ENCODE data around the gene DPH6. TPM values are rescaled to one million over a fixed set of nuclear protein-coding genes. Genes with fewer than 3 reads are reported as not detected.

The DPH6 gene
- polyA plus RNA-seq, 1 donor, result 16.6 TPM

DNA sequence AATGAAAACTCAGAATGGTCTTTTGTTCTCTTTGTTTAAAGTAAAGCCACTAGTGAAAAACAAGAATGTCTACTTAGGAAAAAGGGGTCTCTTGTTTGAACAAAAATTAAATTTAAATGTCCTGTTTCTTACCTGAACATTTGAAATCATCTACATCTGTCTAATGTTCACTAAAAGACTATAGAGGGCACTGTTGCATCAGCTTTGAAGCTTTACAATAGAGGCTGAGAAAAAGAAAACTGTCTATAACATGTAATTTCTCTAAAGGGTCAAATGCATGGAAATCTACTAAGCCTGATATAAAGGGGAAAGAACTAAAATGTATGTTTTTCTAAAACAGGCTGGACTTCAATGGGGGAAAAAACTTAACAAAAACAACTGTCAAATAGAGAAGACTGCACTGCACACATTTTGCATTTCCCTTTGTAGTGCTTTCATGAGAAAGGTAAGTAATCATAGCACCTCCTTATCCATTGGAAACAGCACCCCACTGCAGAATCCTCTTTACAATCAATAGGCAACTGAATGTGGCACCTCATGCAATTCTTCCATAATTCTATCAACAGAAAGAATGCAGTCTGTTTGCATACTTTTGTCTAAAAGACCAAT is 26.3 kb downstream of the DPH6 start:
- Histone ChIP-seq H3K9me3 (ENCODE audit: control insufficient read depth, low read depth, low read length) (no peaks in the 10 kb centered on the region), H3K27ac (ENCODE audit: low read length) (no peak overlapping the region), H3K4me1 (ENCODE audit: control insufficient read depth, insufficient read depth, low read length) (no peaks in the 10 kb centered on the region), H3K4me3 (ENCODE audit: low read length) (no peak overlapping the region), H3K27me3 (ENCODE audit: control insufficient read depth, insufficient read depth, low read length) (no peaks in the 10 kb centered on the region), H3K36me3 (ENCODE audit: control insufficient read depth, insufficient read depth, low read length) (no peaks in the 10 kb centered on the region)
- peak; percentile 12 to 44 for DNase-seq

GRCh38 chr15:35519052-35519451 is 26.9 kb downstream of the DPH6 start:
- H3K36me3 ChIP-seq (ENCODE audit: control insufficient read depth, insufficient read depth, low read length), result no peaks in the 10 kb centered on the region
- no peak overlapping the region for H3K27ac ChIP-seq (ENCODE audit: low read length)
- no peaks in the 10 kb centered on the region for H3K27me3 ChIP-seq (ENCODE audit: control insufficient read depth, insufficient read depth, low read length)
- 50% methylated on average over 1 of the region's 1 CpG for whole genome bisulfite sequencing (ENCODE audit: insufficient coverage, low lambda C conversion rate)
- no peaks in the 10 kb centered on the region for H3K4me1 ChIP-seq (ENCODE audit: control insufficient read depth, insufficient read depth, low read length)
- no peaks in the 10 kb centered on the region for H3K9me3 ChIP-seq (ENCODE audit: control insufficient read depth, low read depth, low read length)
- DNase-seq, result no peak
- H3K4me3 ChIP-seq (ENCODE audit: low read length), result no peak overlapping the region

GRCh38 chr15:35514759-35515158 is 31.2 kb downstream of the DPH6 start:
- no peak for DNase-seq
- H3K4me3 ChIP-seq (ENCODE audit: low read length), result no peak overlapping the region
- no peaks in the 10 kb centered on the region for H3K4me1 ChIP-seq (ENCODE audit: control insufficient read depth, insufficient read depth, low read length)
- H3K36me3 ChIP-seq (ENCODE audit: control insufficient read depth, insufficient read depth, low read length), result no peaks in the 10 kb centered on the region
- H3K27ac ChIP-seq (ENCODE audit: low read length), result no peak overlapping the region
- H3K27me3 ChIP-seq (ENCODE audit: control insufficient read depth, insufficient read depth, low read length), result no peaks in the 10 kb centered on the region
- no peaks in the 10 kb centered on the region for H3K9me3 ChIP-seq (ENCODE audit: control insufficient read depth, low read depth, low read length)

- Histone ChIP-seq H3K9me3 (ENCODE audit: control insufficient read depth, low read depth, low read length) (no peaks in the 10 kb centered on the region), H3K4me1 (ENCODE audit: control insufficient read depth, insufficient read depth, low read length) (no peaks in the 10 kb centered on the region), H3K27ac (ENCODE audit: low read length) (no peak overlapping the region), H3K27me3 (ENCODE audit: control insufficient read depth, insufficient read depth, low read length) (no peaks in the 10 kb centered on the region), H3K4me3 (ENCODE audit: low read length) (no peak overlapping the region), H3K36me3 (ENCODE audit: control insufficient read depth, insufficient read depth, low read length) (no peaks in the 10 kb centered on the region)
- no peak for DNase-seq
- 94% methylated on average over 2 of the region's 7 CpGs for WGBS (ENCODE audit: insufficient coverage, low lambda C conversion rate)
Observed at GRCh38 chr15:35507932-35508638, 37.9 kb downstream of the DPH6 start.

- Histone ChIP-seq H3K27ac (ENCODE audit: low read length) (no peak overlapping the region), H3K4me3 (ENCODE audit: low read length) (no peak overlapping the region), H3K36me3 (ENCODE audit: control insufficient read depth, insufficient read depth, low read length) (no peaks in the 10 kb centered on the region), H3K9me3 (ENCODE audit: control insufficient read depth, low read depth, low read length) (no peaks in the 10 kb centered on the region), H3K4me1 (ENCODE audit: control insufficient read depth, insufficient read depth, low read length) (no peaks in the 10 kb centered on the region), H3K27me3 (ENCODE audit: control insufficient read depth, insufficient read depth, low read length) (no peaks in the 10 kb centered on the region)
- no peak for DNase-seq
- WGBS (ENCODE audit: insufficient coverage, low lambda C conversion rate), result 46% methylated on average over 1 of the region's 5 CpGs
Observed at GRCh38 chr15:35506272-35506870, 39.6 kb downstream of the DPH6 start.

- Histone ChIP-seq H3K4me3 (ENCODE audit: low read length) (no peak overlapping the region), H3K4me1 (ENCODE audit: control insufficient read depth, insufficient read depth, low read length) (no peaks in the 10 kb centered on the region), H3K27me3 (ENCODE audit: control insufficient read depth, insufficient read depth, low read length) (no peaks in the 10 kb centered on the region), H3K36me3 (ENCODE audit: control insufficient read depth, insufficient read depth, low read length) (no peaks in the 10 kb centered on the region), H3K9me3 (ENCODE audit: control insufficient read depth, low read depth, low read length) (no peaks in the 10 kb centered on the region), H3K27ac (ENCODE audit: low read length) (no peak overlapping the region)
- no peak for DNase-seq
Observed at GRCh38 chr15:35505809-35506208, 40.2 kb downstream of the DPH6 start.

DNA sequence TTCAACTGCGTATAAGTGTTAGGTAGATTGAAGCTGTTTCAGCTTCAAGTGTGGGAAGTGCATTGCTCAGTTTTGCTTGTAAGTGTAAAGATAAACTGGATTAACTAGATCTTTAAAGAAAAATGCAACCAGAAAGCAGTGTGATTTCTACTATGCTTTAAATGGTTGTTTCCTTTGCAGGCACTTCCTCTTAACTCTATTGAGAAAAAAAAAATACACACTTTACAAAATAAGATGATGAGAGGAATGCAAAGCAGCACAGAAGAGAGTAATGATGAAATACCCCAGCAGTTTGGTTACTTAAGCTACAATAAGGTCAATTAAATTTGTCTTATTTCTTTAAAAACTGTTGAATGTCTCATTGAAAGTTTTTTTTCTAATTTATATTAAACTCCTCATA is 40.8 kb downstream of the DPH6 start:
- Histone ChIP-seq H3K4me1 (ENCODE audit: control insufficient read depth, insufficient read depth, low read length) (no peaks in the 10 kb centered on the region), H3K4me3 (ENCODE audit: low read length) (no peak overlapping the region), H3K36me3 (ENCODE audit: control insufficient read depth, insufficient read depth, low read length) (no peaks in the 10 kb centered on the region), H3K27ac (ENCODE audit: low read length) (no peak overlapping the region), H3K27me3 (ENCODE audit: control insufficient read depth, insufficient read depth, low read length) (no peaks in the 10 kb centered on the region), H3K9me3 (ENCODE audit: control insufficient read depth, low read depth, low read length) (no peaks in the 10 kb centered on the region)
- DNase-seq, result no peak
- 100% methylated on average over 1 of the region's 1 CpG for WGBS (ENCODE audit: insufficient coverage, low lambda C conversion rate)

DNA sequence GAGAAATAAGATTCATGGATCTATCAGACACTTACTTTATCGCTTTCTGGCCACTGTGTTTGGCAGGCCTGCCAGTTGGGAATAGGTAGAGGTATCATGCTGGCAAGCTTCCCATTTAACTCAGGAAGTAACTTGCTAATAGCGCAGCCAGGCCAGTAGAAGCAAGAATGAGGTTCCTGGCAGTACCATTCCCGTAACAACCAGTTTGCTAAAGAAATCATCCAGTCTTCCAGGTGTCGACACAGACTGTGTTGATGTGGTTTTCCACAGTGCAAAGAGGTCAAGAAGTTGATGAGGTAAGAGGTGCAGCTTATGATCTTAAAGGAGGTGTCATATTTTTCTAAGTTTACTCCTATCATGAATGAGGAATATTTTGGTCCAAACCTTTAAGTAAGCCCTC is 46.2 kb downstream of the DPH6 start:
- no peaks in the 10 kb centered on the region for H3K9me3 ChIP-seq (ENCODE audit: control insufficient read depth, low read depth, low read length)
- H3K27ac ChIP-seq (ENCODE audit: low read length), result no peak overlapping the region
- DNase-seq, result no peak
- no CpG with 5 or more reads among the region's 4 CpGs for WGBS (ENCODE audit: insufficient coverage, low lambda C conversion rate)
- no peak overlapping the region for H3K4me3 ChIP-seq (ENCODE audit: low read length)
- no peaks in the 10 kb centered on the region for H3K27me3 ChIP-seq (ENCODE audit: control insufficient read depth, insufficient read depth, low read length)
- H3K4me1 ChIP-seq (ENCODE audit: control insufficient read depth, insufficient read depth, low read length), result no peaks in the 10 kb centered on the region
- no peaks in the 10 kb centered on the region for H3K36me3 ChIP-seq (ENCODE audit: control insufficient read depth, insufficient read depth, low read length)

GRCh38 chr15:35496585-35496984 is 49.4 kb downstream of the DPH6 start:
- H3K4me1 ChIP-seq (ENCODE audit: control insufficient read depth, insufficient read depth, low read length), result peaks cover 16% of the 10 kb centered on the region
- H3K27ac ChIP-seq (ENCODE audit: low read length), result no peak overlapping the region
- H3K9me3 ChIP-seq (ENCODE audit: control insufficient read depth, low read depth, low read length), result no peaks in the 10 kb centered on the region
- no peaks in the 10 kb centered on the region for H3K36me3 ChIP-seq (ENCODE audit: control insufficient read depth, insufficient read depth, low read length)
- H3K4me3 ChIP-seq (ENCODE audit: low read length), result no peak overlapping the region
- no peak for DNase-seq
- H3K27me3 ChIP-seq (ENCODE audit: control insufficient read depth, insufficient read depth, low read length), result no peaks in the 10 kb centered on the region

- peaks cover 16% of the 10 kb centered on the region for H3K4me1 ChIP-seq (ENCODE audit: control insufficient read depth, insufficient read depth, low read length)
- DNase-seq, result peak in 1 of 2 donors; percentile 20
- H3K36me3 ChIP-seq (ENCODE audit: control insufficient read depth, insufficient read depth, low read length), result no peaks in the 10 kb centered on the region
- no peak overlapping the region for H3K4me3 ChIP-seq (ENCODE audit: low read length)
- no peaks in the 10 kb centered on the region for H3K27me3 ChIP-seq (ENCODE audit: control insufficient read depth, insufficient read depth, low read length)
- 8% methylated on average over 2 of the region's 3 CpGs for WGBS (ENCODE audit: insufficient coverage, low lambda C conversion rate)
- H3K27ac ChIP-seq (ENCODE audit: low read length), result no peak overlapping the region
- no peaks in the 10 kb centered on the region for H3K9me3 ChIP-seq (ENCODE audit: control insufficient read depth, low read depth, low read length)
Observed at GRCh38 chr15:35495080-35495479, 50.9 kb downstream of the DPH6 start.

DNA sequence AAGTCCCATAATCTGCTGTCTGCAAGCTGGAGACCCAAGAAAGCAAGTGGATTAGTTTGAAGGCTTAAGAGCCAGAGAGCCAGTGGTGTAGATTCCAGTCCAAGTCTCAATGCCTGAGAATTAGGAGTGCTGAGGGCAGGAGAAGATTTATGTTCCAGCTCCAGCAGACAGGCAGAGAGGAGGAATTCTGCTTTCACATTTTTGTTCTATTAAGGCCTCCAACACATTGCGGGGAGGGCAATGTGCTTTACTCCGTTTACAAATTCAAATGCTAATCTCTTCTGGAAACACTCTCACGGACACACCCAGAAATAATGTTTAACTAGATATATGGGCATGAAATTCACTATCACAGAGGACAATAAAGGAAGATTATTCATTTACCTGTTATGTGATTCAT is 54.0 kb downstream of the DPH6 start:
- Histone ChIP-seq H3K27ac (ENCODE audit: low read length) (peak overlapping the region; percentile 85), H3K4me3 (ENCODE audit: low read length) (no peak overlapping the region), H3K27me3 (ENCODE audit: control insufficient read depth, insufficient read depth, low read length) (no peaks in the 10 kb centered on the region), H3K4me1 (ENCODE audit: control insufficient read depth, insufficient read depth, low read length) (peaks cover 16% of the 10 kb centered on the region), H3K36me3 (ENCODE audit: control insufficient read depth, insufficient read depth, low read length) (peaks cover 2% of the 10 kb centered on the region), H3K9me3 (ENCODE audit: control insufficient read depth, low read depth, low read length) (peaks cover 15% of the 10 kb centered on the region)
- no CpG with 5 or more reads among the region's 3 CpGs for WGBS (ENCODE audit: insufficient coverage, low lambda C conversion rate)
- DNase-seq, result peak; percentile 63 to 89
